B cell (primary cell): ENCODE results near the gene SYNPO.

ENCODE experiments used
- EZH2 ChIP-seq: IDR thresholded peaks from 2 replicates; pipeline ENCODE4 v1.6.1; 2012; ENCODE audit warnings: borderline replicate concordance, low read depth, mild to moderate bottlenecking, moderate library complexity, low read length; ENCODE audit not compliant: insufficient read depth, poor library complexity, severe bottlenecking
- TF ChIP-seq, protein P1 (sequence below): fragments of 200-600 bp; IDR thresholded peaks from one replicate; pipeline ENCODE4 v1.8.0; 2022; ENCODE audit warnings: antibody characterized with exemption, mild to moderate bottlenecking

DNA sequence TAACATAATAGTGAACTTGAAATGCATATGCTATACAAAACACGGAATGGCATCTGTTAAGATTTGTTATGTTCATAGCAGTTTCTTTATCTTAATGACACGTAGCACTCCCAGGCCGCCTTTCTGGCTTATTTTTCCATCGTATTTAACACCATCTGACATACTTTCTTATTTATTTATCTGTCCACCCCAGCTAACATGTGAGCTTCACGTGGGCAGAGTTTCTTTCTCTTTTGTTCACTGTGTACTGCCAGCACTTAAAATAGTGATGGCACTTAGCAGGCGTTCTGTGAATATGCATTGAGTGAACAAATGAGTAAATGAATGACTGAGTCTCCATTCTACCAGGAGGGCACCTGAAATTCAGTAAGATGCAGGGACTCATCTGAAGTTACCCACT lies 29.4 kb upstream of the SYNPO start:
- TF ChIP-seq, protein P1, sequence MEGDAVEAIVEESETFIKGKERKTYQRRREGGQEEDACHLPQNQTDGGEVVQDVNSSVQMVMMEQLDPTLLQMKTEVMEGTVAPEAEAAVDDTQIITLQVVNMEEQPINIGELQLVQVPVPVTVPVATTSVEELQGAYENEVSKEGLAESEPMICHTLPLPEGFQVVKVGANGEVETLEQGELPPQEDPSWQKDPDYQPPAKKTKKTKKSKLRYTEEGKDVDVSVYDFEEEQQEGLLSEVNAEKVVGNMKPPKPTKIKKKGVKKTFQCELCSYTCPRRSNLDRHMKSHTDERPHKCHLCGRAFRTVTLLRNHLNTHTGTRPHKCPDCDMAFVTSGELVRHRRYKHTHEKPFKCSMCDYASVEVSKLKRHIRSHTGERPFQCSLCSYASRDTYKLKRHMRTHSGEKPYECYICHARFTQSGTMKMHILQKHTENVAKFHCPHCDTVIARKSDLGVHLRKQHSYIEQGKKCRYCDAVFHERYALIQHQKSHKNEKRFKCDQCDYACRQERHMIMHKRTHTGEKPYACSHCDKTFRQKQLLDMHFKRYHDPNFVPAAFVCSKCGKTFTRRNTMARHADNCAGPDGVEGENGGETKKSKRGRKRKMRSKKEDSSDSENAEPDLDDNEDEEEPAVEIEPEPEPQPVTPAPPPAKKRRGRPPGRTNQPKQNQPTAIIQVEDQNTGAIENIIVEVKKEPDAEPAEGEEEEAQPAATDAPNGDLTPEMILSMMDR, result no peak
- no peak for TF ChIP-seq EZH2
